Measurements from ENCODE around the gene SKAP1.
"Not testable (repeated sequence)": the region's sequence is repeated elsewhere in the genome, so short reads cannot be mapped to it uniquely, and the experiment has no call there.

Gene SKAP1

GRCh38 chr17:48338720-48339119 is 91.3 kb downstream of the SKAP1 start:
- Mint-ChIP-seq H3K4me1 (no peaks in the 10 kb centered on the region), H3K27me3 (peaks cover 17% of the 10 kb centered on the region), H3K9me3 (no peaks in the 10 kb centered on the region), H3K4me3 (no peak overlapping the region), H3K27ac (no peak overlapping the region), H3K36me3 (no peaks in the 10 kb centered on the region)
- no peak for ATAC-seq

DNA sequence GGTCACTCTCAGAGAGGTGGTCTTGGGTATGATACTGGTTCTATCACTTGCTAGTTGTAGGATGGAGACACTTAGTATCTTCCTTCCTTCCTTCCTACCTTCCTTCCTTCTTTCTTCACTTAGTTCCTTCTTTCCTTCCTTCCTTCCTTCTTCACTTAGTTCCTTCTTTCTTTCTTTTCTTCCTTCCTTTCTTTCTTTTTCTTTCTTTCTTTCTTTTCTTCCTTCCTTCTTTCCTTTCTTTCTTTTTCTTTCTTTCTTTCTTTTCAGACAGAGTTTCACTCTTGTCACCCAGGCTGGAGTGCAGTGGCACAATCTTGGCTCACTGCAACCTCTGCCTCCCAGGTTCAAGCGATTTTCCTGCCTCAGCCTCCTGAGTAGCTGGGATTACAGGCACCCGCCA is 92.1 kb downstream of the SKAP1 start:
- H3K4me1 Mint-ChIP-seq, H3K4me3 Mint-ChIP-seq, ATAC-seq, H3K27ac Mint-ChIP-seq, H3K9me3 Mint-ChIP-seq, H3K36me3 Mint-ChIP-seq: not testable (repeated sequence)
- H3K27me3 Mint-ChIP-seq: peaks cover 17% of the 10 kb centered on the region

- peaks cover 17% of the 10 kb centered on the region for H3K27me3 Mint-ChIP-seq
- no peak overlapping the region for H3K4me3 Mint-ChIP-seq
- H3K27ac Mint-ChIP-seq: no peak overlapping the region
- H3K9me3 Mint-ChIP-seq: no peaks in the 10 kb centered on the region
- no peaks in the 10 kb centered on the region for H3K36me3 Mint-ChIP-seq
- no peak for ATAC-seq
- H3K4me1 Mint-ChIP-seq: no peaks in the 10 kb centered on the region
Observed at GRCh38 chr17:48336986-48337385, 93.0 kb downstream of the SKAP1 start.

- ATAC-seq: no peak
- Mint-ChIP-seq H3K4me3 (no peak overlapping the region), H3K27ac (no peak overlapping the region), H3K4me1 (no peaks in the 10 kb centered on the region), H3K27me3 (peaks cover 17% of the 10 kb centered on the region), H3K9me3 (no peaks in the 10 kb centered on the region), H3K36me3 (no peaks in the 10 kb centered on the region)
Observed at GRCh38 chr17:48335858-48336500, 94.0 kb downstream of the SKAP1 start.

- Mint-ChIP-seq H3K4me1 (no peaks in the 10 kb centered on the region), H3K27ac (no peak overlapping the region), H3K36me3 (no peaks in the 10 kb centered on the region), H3K27me3 (peaks cover 15% of the 10 kb centered on the region), H3K4me3 (no peak overlapping the region), H3K9me3 (no peaks in the 10 kb centered on the region)
- no peak for ATAC-seq
Observed at GRCh38 chr17:48335146-48335784, 94.7 kb downstream of the SKAP1 start.

DNA sequence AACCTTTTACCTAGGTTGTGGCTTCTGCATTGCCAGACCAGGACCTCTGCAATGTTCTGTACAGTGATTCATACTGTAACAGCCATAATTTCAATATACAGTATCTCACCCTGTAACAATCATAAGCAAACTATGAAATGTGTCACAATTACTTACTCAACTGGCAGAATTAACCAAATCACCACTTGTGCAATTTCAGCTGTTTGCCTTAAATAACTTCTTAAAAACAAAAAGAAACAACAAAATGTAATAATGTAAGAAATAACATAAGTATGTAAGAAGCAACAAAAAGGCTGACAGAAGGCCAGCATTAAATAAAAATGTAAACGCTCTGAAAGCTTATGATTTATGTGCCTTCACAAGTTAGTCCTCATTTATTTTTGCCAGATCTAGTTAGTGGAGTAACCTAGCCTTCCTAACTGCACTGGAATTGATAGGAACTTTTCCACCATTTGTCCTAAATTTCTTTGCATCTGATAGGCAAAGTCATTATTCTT is 96.9 kb downstream of the SKAP1 start:
- H3K27ac Mint-ChIP-seq: no peak overlapping the region
- no peak for ATAC-seq
- H3K4me3 Mint-ChIP-seq: no peak overlapping the region

DNA sequence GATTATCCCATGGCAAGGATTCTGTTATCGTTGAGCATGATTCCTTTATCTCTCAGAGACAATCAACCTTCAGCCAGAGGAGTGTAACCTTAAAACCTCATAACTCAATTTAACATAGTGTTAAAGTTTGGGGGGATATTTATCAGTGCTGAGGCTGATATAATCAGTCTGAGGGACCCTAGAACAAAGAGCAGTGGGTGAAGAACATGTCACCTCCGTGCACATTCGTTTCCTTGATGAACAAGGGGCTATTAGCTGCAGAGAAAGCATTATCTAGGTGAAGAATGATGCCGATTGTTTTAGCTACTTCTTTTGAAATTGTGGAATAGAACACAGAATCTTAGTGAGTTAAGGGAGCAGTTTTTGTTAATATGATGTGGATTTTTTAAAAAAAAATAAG is 99.1 kb downstream of the SKAP1 start:
- Mint-ChIP-seq H3K4me1 (no peaks in the 10 kb centered on the region), H3K27me3 (peaks cover under 1% of the 10 kb centered on the region), H3K4me3 (no peak overlapping the region), H3K9me3 (no peaks in the 10 kb centered on the region), H3K36me3 (no peaks in the 10 kb centered on the region), H3K27ac (no peak overlapping the region)
- ATAC-seq: no peak

More for the DNA sequence above, 96.9 kb downstream of the SKAP1 start:
- Mint-ChIP-seq H3K27me3 (peaks cover 9% of the 10 kb centered on the region), H3K9me3 (no peaks in the 10 kb centered on the region), H3K36me3 (no peaks in the 10 kb centered on the region), H3K4me1 (no peaks in the 10 kb centered on the region)

DNA sequence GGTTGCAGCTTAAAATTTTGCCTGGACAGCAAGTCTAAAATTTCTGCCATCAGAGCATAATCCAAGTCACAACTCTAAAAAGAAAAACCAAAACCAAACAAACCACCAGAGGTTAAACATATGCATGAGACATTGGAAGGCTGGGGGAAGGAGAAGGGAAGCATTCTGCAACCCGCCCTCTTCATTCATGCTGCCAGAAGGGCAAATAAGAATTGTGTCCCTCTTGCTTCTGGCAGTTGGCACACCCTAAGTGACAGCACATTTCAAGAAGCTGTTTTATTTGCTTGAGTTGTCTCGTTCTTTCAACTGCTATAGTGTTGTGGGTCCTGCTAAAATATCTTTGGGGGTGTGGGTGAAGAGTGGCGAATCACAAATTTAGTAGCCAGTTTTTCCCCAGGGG is 99.6 kb downstream of the SKAP1 start:
- no peaks in the 10 kb centered on the region for H3K27me3 Mint-ChIP-seq
- H3K4me3 Mint-ChIP-seq: no peak overlapping the region
- H3K9me3 Mint-ChIP-seq: no peaks in the 10 kb centered on the region
- no peak overlapping the region for H3K27ac Mint-ChIP-seq
- H3K36me3 Mint-ChIP-seq: no peaks in the 10 kb centered on the region
- no peak for ATAC-seq
- no peaks in the 10 kb centered on the region for H3K4me1 Mint-ChIP-seq

- no peaks in the 10 kb centered on the region for H3K4me1 Mint-ChIP-seq
- no peak overlapping the region for H3K4me3 Mint-ChIP-seq
- no peaks in the 10 kb centered on the region for H3K27me3 Mint-ChIP-seq
- H3K36me3 Mint-ChIP-seq: no peaks in the 10 kb centered on the region
- no peaks in the 10 kb centered on the region for H3K9me3 Mint-ChIP-seq
- no peak for ATAC-seq
- no peak overlapping the region for H3K27ac Mint-ChIP-seq
Observed at GRCh38 chr17:48328457-48328856, 101.6 kb downstream of the SKAP1 start.

DNA sequence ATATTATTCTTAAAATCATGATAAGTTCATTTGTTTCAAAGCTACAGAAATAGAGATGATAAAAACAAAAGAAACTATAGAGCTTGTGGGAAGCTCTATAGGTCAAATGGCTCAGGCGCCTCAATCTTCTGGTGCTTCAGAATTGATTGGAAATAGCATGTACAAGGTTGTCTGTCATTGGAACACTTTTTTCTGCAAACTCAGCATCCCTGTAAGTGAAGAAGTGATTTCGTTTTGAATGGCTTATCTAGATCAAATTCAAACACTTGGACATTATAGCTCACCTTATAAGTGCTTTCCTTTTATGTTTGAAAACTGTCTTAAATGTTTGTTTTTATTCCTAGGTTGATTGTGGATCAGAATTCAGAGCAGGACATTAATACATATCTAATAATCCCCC is 103.7 kb downstream of the SKAP1 start:
- no peak overlapping the region for H3K27ac Mint-ChIP-seq
- H3K9me3 Mint-ChIP-seq: no peaks in the 10 kb centered on the region
- ATAC-seq: no peak
- H3K4me3 Mint-ChIP-seq: no peak overlapping the region
- H3K4me1 Mint-ChIP-seq: no peaks in the 10 kb centered on the region
- no peaks in the 10 kb centered on the region for H3K36me3 Mint-ChIP-seq
- H3K27me3 Mint-ChIP-seq: peaks cover 17% of the 10 kb centered on the region

GRCh38 chr17:48322060-48322459 is 108.0 kb downstream of the SKAP1 start:
- H3K36me3 Mint-ChIP-seq: no peaks in the 10 kb centered on the region
- H3K9me3 Mint-ChIP-seq: no peaks in the 10 kb centered on the region
- no peak overlapping the region for H3K27ac Mint-ChIP-seq
- peaks cover 17% of the 10 kb centered on the region for H3K27me3 Mint-ChIP-seq
- H3K4me3 Mint-ChIP-seq: no peak overlapping the region
- H3K4me1 Mint-ChIP-seq: no peaks in the 10 kb centered on the region
- ATAC-seq: no peak

GRCh38 chr17:48317732-48318131 is 112.3 kb downstream of the SKAP1 start:
- no peak overlapping the region for H3K4me3 Mint-ChIP-seq
- peaks cover 20% of the 10 kb centered on the region for H3K27me3 Mint-ChIP-seq
- ATAC-seq: no peak
- H3K4me1 Mint-ChIP-seq: no peaks in the 10 kb centered on the region
- no peaks in the 10 kb centered on the region for H3K36me3 Mint-ChIP-seq
- H3K9me3 Mint-ChIP-seq: no peaks in the 10 kb centered on the region
- H3K27ac Mint-ChIP-seq: no peak overlapping the region

DNA sequence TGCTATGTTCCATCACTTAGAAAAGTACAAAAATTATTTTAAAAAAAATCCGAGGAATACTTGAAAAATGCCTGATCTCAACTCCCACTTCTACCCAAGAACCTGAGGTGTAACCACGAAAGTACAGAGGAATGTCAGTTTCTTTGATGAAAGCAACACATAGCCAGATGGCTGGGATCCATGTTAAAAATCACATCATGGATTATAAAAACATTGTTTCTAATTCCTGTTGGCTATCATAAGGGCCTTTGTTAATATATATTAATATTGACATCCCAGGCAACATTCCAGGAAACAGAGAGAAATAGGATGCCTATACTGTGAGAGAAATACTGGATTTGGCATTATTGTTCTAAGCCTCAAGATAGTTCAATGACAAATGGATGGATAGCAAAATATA is 115.3 kb downstream of the SKAP1 start:
- Mint-ChIP-seq H3K4me3 (no peak overlapping the region), H3K27me3 (peaks cover 27% of the 10 kb centered on the region), H3K9me3 (no peaks in the 10 kb centered on the region), H3K4me1 (no peaks in the 10 kb centered on the region), H3K27ac (no peak overlapping the region), H3K36me3 (no peaks in the 10 kb centered on the region)
- no peak for ATAC-seq

GRCh38 chr17:48313096-48313755 is 116.8 kb downstream of the SKAP1 start:
- ATAC-seq: no peak
- Mint-ChIP-seq H3K27ac (no peak overlapping the region), H3K9me3 (no peaks in the 10 kb centered on the region), H3K36me3 (no peaks in the 10 kb centered on the region), H3K27me3 (peaks cover 30% of the 10 kb centered on the region), H3K4me3 (no peak overlapping the region), H3K4me1 (no peaks in the 10 kb centered on the region)

DNA sequence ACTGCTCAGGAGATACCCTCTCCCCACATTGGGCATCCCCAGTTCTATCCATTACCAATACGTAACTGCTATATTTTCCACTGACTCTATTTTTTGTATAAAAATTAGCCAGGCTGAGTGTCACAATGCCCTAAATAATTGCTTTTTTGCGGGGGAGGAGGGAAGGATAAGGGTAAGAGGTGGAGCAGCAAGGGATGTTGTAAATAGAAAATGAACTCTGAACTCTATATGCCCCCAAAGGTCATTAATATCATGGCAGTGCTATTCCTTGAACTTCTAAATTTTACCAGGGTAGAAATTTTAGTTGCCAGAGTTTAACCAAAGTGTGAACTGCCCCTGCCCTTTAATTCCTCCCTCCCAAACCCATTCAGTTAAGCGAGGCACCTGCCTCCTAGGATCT is 118.7 kb downstream of the SKAP1 start:
- H3K36me3 Mint-ChIP-seq: no peaks in the 10 kb centered on the region
- ATAC-seq: no peak
- no peaks in the 10 kb centered on the region for H3K9me3 Mint-ChIP-seq
- H3K27me3 Mint-ChIP-seq: peaks cover 43% of the 10 kb centered on the region
- no peaks in the 10 kb centered on the region for H3K4me1 Mint-ChIP-seq
- H3K4me3 Mint-ChIP-seq: no peak overlapping the region
- no peak overlapping the region for H3K27ac Mint-ChIP-seq

DNA sequence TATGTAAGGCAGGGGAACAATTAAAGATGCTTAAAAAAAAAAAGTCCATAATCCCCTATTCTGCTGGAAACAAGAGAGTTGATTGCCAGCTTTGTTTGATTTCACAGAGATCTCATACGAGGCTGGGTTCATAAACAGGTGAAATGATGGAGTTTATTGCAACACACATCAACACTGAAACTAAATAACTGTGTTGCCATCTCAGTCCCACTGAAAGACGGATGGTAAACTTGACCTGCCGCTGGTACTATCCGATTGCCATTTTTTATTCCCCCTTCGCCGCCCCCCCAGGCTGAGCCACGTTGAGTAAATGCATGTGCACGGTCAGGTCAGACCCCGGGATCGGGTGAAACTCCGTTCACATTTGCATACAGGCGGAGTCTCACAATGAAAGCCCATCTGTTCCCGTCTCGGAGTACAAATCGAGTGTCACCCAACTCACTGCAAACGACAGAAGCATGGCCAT is 119.2 kb downstream of the SKAP1 start:
- no peaks in the 10 kb centered on the region for H3K4me1 Mint-ChIP-seq
- no peak for ATAC-seq
- no peaks in the 10 kb centered on the region for H3K36me3 Mint-ChIP-seq
- H3K27me3 Mint-ChIP-seq: peaks cover 38% of the 10 kb centered on the region
- H3K27ac Mint-ChIP-seq: no peak overlapping the region
- no peak overlapping the region for H3K4me3 Mint-ChIP-seq
- no peaks in the 10 kb centered on the region for H3K9me3 Mint-ChIP-seq

All from stimulated activated memory B cell treated with anti-CD40 and anti-IgM and Interleukin-4, amounts not matched to agents 10 μg/mL and 1 μg/mL and 100 μg/mL, for 72 hours (primary cell).